Activated effector memory CD4-positive, alpha-beta T cell treated with anti-CD3 and anti-CD28 coated beads, Interleukin-2, amount 50 U/mL, for 16 hours (primary cell): ENCODE data around the gene OCRL.

Experiments
- DNase-seq: peaks from one replicate; pipeline ENCODE4 v3.0.0-alpha.2; 2020

The OCRL gene

GRCh38 chrX:129638917-129639316 is 98.9 kb downstream of the OCRL start:
- DNase-seq, result no peak

DNA sequence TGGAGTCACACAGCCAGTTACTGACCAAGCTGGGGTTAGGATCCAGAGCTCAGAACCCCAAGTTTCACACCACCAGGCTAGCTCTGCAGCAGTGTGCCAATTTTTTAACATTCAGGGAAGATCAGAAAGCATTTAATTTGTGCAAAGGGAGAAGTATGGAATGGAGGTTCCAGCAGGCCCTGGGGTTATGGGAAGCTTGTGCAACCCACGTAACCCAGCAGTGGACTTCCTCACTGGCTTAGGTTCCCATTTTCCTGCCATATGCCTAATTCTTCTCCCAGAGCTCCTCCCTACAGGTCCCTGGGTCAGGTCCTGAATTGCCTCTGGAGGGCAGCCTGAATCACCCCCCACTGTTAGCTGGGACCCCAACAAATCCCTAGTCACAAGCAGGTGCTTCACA is 100.7 kb downstream of the OCRL start:
- no peak for DNase-seq

- no peak for DNase-seq
These were observed 101.4 kb downstream of the OCRL start for GRCh38 chrX:129641469-129641868.

DNA sequence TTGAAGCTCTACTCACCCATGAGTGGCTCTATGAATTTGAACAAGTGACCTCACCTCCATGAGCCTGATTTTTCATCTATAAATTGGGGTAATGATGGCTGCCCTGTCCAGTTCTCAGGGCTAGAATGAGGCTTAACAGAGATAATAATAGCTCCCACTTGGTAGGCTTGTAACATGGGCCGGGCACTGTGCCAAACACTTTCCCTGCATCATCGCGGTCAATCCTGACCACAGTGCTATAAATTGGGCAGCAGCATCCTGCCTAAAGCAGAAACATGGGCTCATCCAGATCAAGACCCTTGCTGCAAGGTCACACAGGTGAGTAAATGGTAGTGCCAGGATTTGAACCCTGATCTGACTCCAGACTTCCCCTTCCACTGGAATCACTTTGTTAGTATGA is 101.9 kb downstream of the OCRL start:
- DNase-seq, result no peak
